Measurements from ENCODE around the gene RNLS. TPM values are rescaled to one million over a fixed set of nuclear protein-coding genes. Genes with fewer than 3 reads are reported as not detected.

Gene RNLS
- total and polyA plus RNA-seq, 4 experiments from 2014 or later = 1.7 to 5.8 (median 2.7) TPM

- no peak for DNase-seq
- H3K4me1 Mint-ChIP-seq = no peaks in the 10 kb centered on the region
- H3K4me1 ChIP-seq (ENCODE audit: insufficient read depth, low read length) = no peaks in the 10 kb centered on the region
- H3K4me3 ChIP-seq (ENCODE audit: low read length in 2 of 2) = no peak overlapping the region
- no peaks in the 10 kb centered on the region for H3K27me3 ChIP-seq (ENCODE audit: insufficient read depth, low read length)
- no peak overlapping the region for H3K27ac ChIP-seq (ENCODE audit: low read depth, low read length)
- H3K9me3 ChIP-seq (ENCODE audit: control insufficient read depth in 1 of 2, low read length in 2 of 2) = no peaks in the 10 kb centered on the region
- no peaks in the 10 kb centered on the region for H3K36me3 Mint-ChIP-seq
- no peak overlapping the region for H3K27ac Mint-ChIP-seq
- H3K9me3 Mint-ChIP-seq = no peaks in the 10 kb centered on the region
- H3K36me3 ChIP-seq (ENCODE audit: insufficient read depth, low read length) = no peaks in the 10 kb centered on the region
- CTCF ChIA-PET (ENCODE audit: partially characterized antibody) = no interaction called here
- intact Hi-C loops (cut with micrococcal nuclease) = no loop called here
- POLR2A ChIA-PET (ENCODE audit: partially characterized antibody) = no interaction called here
- no peaks in the 10 kb centered on the region for H3K27me3 Mint-ChIP-seq
- no peak overlapping the region for H3K4me3 Mint-ChIP-seq
These were observed 166.3 kb downstream of the RNLS start for GRCh38 chr10:88416801-88417200.

DNA sequence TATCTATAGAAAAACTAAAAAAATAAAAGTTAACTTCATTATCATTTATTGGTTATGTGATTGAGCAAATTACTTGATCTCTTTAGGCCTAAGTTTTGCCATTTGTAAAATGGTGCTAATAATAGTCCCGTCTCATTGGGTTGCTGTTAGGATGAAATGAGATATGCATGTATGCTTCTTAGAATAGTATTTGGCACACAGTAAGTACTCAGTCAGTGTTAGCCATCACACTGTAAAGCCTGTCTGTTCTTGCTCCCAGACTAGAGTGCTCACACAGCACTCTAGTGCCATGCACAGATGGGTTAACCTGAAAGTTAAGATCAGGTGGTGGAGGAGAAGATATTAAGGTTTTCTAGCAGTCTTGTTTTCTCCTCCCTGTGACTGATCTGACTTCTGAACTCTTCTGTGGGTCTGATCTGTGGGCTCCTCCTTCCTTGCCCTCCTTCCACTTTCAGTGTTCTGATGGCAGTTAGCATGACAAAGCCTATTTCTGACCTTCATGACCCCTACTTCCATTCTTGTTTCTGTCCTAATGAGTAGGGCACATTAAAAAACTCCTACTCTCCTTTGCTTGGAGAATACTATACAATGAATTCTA is 167.5 kb downstream of the RNLS start:
- ChIA-PET POLR2A (ENCODE audit: partially characterized antibody) (no interaction called here), CTCF (ENCODE audit: partially characterized antibody) (no interaction called here)
- no peaks in the 10 kb centered on the region for H3K9me3 ChIP-seq (ENCODE audit: control insufficient read depth in 1 of 2, low read length in 2 of 2)
- H3K27ac ChIP-seq (ENCODE audit: low read depth, low read length) = no peak overlapping the region
- H3K27me3 ChIP-seq (ENCODE audit: insufficient read depth, low read length) = no peaks in the 10 kb centered on the region
- no peaks in the 10 kb centered on the region for H3K27me3 Mint-ChIP-seq
- no peak overlapping the region for H3K4me3 Mint-ChIP-seq
- no peaks in the 10 kb centered on the region for H3K9me3 Mint-ChIP-seq
- H3K27ac Mint-ChIP-seq = no peak overlapping the region
- H3K4me1 Mint-ChIP-seq = no peaks in the 10 kb centered on the region
- no peaks in the 10 kb centered on the region for H3K4me1 ChIP-seq (ENCODE audit: insufficient read depth, low read length)
- intact Hi-C loops (cut with micrococcal nuclease) = no loop called here
- H3K36me3 ChIP-seq (ENCODE audit: insufficient read depth, low read length) = no peaks in the 10 kb centered on the region
- no peak for DNase-seq
- H3K36me3 Mint-ChIP-seq = no peaks in the 10 kb centered on the region
- no peak overlapping the region for H3K4me3 ChIP-seq (ENCODE audit: low read length in 2 of 2)

DNA sequence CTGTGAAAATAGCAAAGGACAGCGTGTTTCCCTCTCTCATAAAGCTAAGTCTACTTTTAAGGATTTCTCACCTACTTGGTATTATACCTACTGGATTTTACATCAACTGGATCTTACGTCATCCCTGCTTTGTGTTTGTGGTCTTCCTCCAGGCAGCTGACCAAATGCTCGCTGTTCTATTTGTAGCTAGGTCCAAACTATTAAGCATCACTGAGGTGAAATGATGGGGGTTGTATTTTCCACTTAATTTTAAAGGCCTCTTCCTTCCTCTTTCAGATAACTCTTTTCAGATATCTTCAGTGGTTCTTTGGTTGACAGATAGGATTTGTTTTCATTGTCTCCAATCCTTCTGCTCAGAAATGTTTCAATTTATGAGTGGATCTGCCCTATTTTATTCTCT is 169.7 kb downstream of the RNLS start:
- Mint-ChIP-seq H3K27ac (no peak overlapping the region), H3K36me3 (no peaks in the 10 kb centered on the region), H3K4me3 (no peak overlapping the region), H3K27me3 (no peaks in the 10 kb centered on the region), H3K9me3 (no peaks in the 10 kb centered on the region), H3K4me1 (no peaks in the 10 kb centered on the region)
- H3K4me1 ChIP-seq (ENCODE audit: insufficient read depth, low read length) = no peaks in the 10 kb centered on the region
- intact Hi-C loops (cut with micrococcal nuclease) = no loop called here
- CTCF ChIA-PET (ENCODE audit: partially characterized antibody) = no interaction called here
- H3K27ac ChIP-seq (ENCODE audit: low read depth, low read length) = no peak overlapping the region
- H3K27me3 ChIP-seq (ENCODE audit: insufficient read depth, low read length) = no peaks in the 10 kb centered on the region
- no peak overlapping the region for H3K4me3 ChIP-seq (ENCODE audit: low read length in 2 of 2)
- no peak for DNase-seq
- POLR2A ChIA-PET (ENCODE audit: partially characterized antibody) = no interaction called here
- H3K9me3 ChIP-seq (ENCODE audit: control insufficient read depth in 1 of 2, low read length in 2 of 2) = no peaks in the 10 kb centered on the region
- no peaks in the 10 kb centered on the region for H3K36me3 ChIP-seq (ENCODE audit: insufficient read depth, low read length)

DNA sequence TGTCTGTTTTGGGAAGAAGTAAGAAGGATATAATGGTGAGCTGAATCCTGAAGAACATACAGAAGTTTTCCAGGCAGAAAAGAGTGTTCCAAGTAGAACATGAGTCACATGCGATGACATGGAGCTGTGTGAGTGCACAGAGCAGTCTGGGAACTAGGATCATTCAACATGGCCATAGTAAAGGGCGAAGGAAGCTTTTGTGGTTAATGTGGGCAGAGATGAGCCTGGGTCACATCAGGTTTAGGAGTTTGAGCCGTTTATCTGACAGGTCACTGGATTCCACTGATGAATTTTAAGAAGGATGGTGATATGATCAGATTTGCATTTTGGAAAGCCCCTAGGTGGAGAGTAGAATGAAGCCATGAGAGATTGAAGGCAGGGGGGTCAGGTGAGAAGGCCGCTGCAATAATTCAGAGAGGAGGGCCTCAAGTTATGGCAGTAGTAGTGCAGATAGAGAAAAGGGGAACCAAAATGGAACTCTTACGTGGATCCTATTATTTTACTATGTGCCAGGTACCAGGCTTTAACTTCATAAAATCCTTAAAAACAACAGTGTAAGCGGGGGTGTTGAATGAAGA is 171.3 kb downstream of the RNLS start:
- H3K36me3 ChIP-seq (ENCODE audit: insufficient read depth, low read length) = no peaks in the 10 kb centered on the region
- Mint-ChIP-seq H3K4me1 (peaks cover 0 to 1% (median 0%) of the 10 kb centered on the region in 4 donors), H3K36me3 (no peaks in the 10 kb centered on the region), H3K27me3 (no peaks in the 10 kb centered on the region), H3K27ac (no peak overlapping the region), H3K9me3 (no peaks in the 10 kb centered on the region), H3K4me3 (no peak overlapping the region)
- intact Hi-C loops (cut with micrococcal nuclease) = no loop called here
- H3K27ac ChIP-seq (ENCODE audit: low read depth, low read length) = no peak overlapping the region
- H3K4me1 ChIP-seq (ENCODE audit: insufficient read depth, low read length) = no peaks in the 10 kb centered on the region
- ChIA-PET POLR2A (ENCODE audit: partially characterized antibody) (interaction anchor here (0.6 kb wide), 1 partner anchor 1617 kb away, joined by 4 read pairs; no protein-coding TSS in a partner anchor), CTCF (ENCODE audit: partially characterized antibody) (no interaction called here)
- H3K27me3 ChIP-seq (ENCODE audit: insufficient read depth, low read length) = no peaks in the 10 kb centered on the region
- no peaks in the 10 kb centered on the region for H3K9me3 ChIP-seq (ENCODE audit: control insufficient read depth in 1 of 2, low read length in 2 of 2)
- DNase-seq = no peak
- no peak overlapping the region for H3K4me3 ChIP-seq (ENCODE audit: low read length in 2 of 2)

DNA sequence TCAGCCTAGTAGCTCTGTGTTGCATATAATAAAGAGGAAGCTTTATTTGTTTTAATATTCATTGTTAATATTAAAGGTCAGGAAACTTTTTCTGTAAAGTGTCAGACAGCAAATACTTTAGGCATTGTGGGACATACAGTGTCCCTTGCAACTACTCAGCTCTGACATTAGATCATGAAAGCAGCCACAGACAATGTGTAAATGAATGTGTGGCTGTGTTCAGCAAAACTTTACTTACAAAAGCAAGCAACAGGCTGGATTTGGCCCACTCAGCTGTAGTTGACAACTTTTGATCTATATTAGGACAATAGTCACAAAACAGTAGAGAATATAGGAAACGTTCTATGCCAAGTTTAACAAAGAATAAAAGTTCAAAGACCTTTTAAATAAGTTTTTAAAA is 173.3 kb downstream of the RNLS start:
- intact Hi-C loops (cut with micrococcal nuclease) = no loop called here

GRCh38 chr10:88409236-88409635 is 173.9 kb downstream of the RNLS start:
- ChIA-PET POLR2A (ENCODE audit: partially characterized antibody) (no interaction called here), CTCF (ENCODE audit: partially characterized antibody) (no interaction called here)
- H3K36me3 ChIP-seq (ENCODE audit: insufficient read depth, low read length) = no peaks in the 10 kb centered on the region
- peaks cover 0 to 3% (median 0%) of the 10 kb centered on the region in 8 donors for H3K9me3 Mint-ChIP-seq
- no peaks in the 10 kb centered on the region for H3K27me3 ChIP-seq (ENCODE audit: insufficient read depth, low read length)
- no peak overlapping the region for H3K27ac ChIP-seq (ENCODE audit: low read depth, low read length)
- no peak overlapping the region for H3K4me3 Mint-ChIP-seq
- no peak for DNase-seq
- no peaks in the 10 kb centered on the region for H3K4me1 ChIP-seq (ENCODE audit: insufficient read depth, low read length)
- peaks cover 0 to 1% (median 0%) of the 10 kb centered on the region in 4 donors for H3K4me1 Mint-ChIP-seq
- no peaks in the 10 kb centered on the region for H3K36me3 Mint-ChIP-seq
- intact Hi-C loops (cut with micrococcal nuclease) = no loop called here
- no peak overlapping the region for H3K4me3 ChIP-seq (ENCODE audit: low read length in 2 of 2)
- H3K27ac Mint-ChIP-seq = no peak overlapping the region
- no peaks in the 10 kb centered on the region for H3K27me3 Mint-ChIP-seq
- no peaks in the 10 kb centered on the region for H3K9me3 ChIP-seq (ENCODE audit: control insufficient read depth in 1 of 2, low read length in 2 of 2)

More for the DNA sequence above, 173.3 kb downstream of the RNLS start:
- Histone ChIP-seq H3K27ac (ENCODE audit: low read depth, low read length) (no peak overlapping the region), H3K27me3 (ENCODE audit: insufficient read depth, low read length) (no peaks in the 10 kb centered on the region), H3K4me1 (ENCODE audit: insufficient read depth, low read length) (no peaks in the 10 kb centered on the region), H3K36me3 (ENCODE audit: insufficient read depth, low read length) (no peaks in the 10 kb centered on the region), H3K9me3 (ENCODE audit: control insufficient read depth in 1 of 2, low read length in 2 of 2) (no peaks in the 10 kb centered on the region), H3K4me3 (ENCODE audit: low read length in 2 of 2) (no peak overlapping the region)
- peaks cover 0 to 1% (median 0%) of the 10 kb centered on the region in 4 donors for H3K4me1 Mint-ChIP-seq
- ChIA-PET POLR2A (ENCODE audit: partially characterized antibody) (no interaction called here), CTCF (ENCODE audit: partially characterized antibody) (no interaction called here)
- H3K27me3 Mint-ChIP-seq = no peaks in the 10 kb centered on the region
- H3K36me3 Mint-ChIP-seq = no peaks in the 10 kb centered on the region
- no peak for DNase-seq
- H3K27ac Mint-ChIP-seq = no peak overlapping the region
- no peak overlapping the region for H3K4me3 Mint-ChIP-seq
- H3K9me3 Mint-ChIP-seq = peaks cover 0 to 3% (median 0%) of the 10 kb centered on the region in 8 donors

DNA sequence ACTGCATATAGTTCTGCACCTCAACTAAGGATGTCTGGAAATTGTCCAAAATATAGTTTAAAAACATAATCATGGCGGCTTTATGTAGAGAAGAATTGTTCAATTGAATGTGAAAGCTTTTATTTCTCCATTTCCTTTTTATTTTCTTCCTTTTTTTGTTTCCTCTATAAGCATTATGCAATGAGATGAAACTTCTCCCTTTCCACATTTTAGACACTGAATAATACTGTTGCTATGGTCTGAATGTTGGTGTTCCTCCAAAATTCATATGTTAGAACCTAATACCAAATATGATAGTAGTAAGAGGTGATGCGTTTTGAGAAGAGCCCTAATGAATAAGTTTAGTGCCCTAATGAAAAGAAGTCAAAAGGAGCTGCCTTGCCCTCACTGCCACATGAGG is 175.0 kb downstream of the RNLS start:
- no peak for DNase-seq
- Mint-ChIP-seq H3K27me3 (no peaks in the 10 kb centered on the region), H3K27ac (no peak overlapping the region), H3K9me3 (peaks cover 0 to 3% (median 0%) of the 10 kb centered on the region in 8 donors), H3K4me3 (no peak overlapping the region), H3K36me3 (no peaks in the 10 kb centered on the region), H3K4me1 (peaks cover 0 to 1% (median 0%) of the 10 kb centered on the region in 4 donors)
- ChIA-PET CTCF (ENCODE audit: partially characterized antibody) (no interaction called here), POLR2A (ENCODE audit: partially characterized antibody) (no interaction called here)
- H3K27me3 ChIP-seq (ENCODE audit: insufficient read depth, low read length) = no peaks in the 10 kb centered on the region
- no peaks in the 10 kb centered on the region for H3K36me3 ChIP-seq (ENCODE audit: insufficient read depth, low read length)
- intact Hi-C loops (cut with micrococcal nuclease) = no loop called here
- no peaks in the 10 kb centered on the region for H3K4me1 ChIP-seq (ENCODE audit: insufficient read depth, low read length)
- H3K27ac ChIP-seq (ENCODE audit: low read depth, low read length) = no peak overlapping the region
- H3K9me3 ChIP-seq (ENCODE audit: control insufficient read depth in 1 of 2, low read length in 2 of 2) = no peaks in the 10 kb centered on the region
- no peak overlapping the region for H3K4me3 ChIP-seq (ENCODE audit: low read length in 2 of 2)

All from CD4-positive, alpha-beta memory T cell (primary cell).